HG03342 (cell line): ENCODE results near the gene RCHY1.
"Not testable (repeated sequence)": the region's sequence is repeated elsewhere in the genome, so short reads cannot be mapped to it uniquely, and the experiment has no call there.

Experiments
- ATAC-seq: cut with Tn5 transposase; IDR thresholded peaks from one replicate; pipeline ENCODE4 v1.9.1; 2021; ENCODE audit warnings: mild to moderate bottlenecking, moderate library complexity; ENCODE audit not compliant: unreplicated experiment

RCHY1 gene

DNA sequence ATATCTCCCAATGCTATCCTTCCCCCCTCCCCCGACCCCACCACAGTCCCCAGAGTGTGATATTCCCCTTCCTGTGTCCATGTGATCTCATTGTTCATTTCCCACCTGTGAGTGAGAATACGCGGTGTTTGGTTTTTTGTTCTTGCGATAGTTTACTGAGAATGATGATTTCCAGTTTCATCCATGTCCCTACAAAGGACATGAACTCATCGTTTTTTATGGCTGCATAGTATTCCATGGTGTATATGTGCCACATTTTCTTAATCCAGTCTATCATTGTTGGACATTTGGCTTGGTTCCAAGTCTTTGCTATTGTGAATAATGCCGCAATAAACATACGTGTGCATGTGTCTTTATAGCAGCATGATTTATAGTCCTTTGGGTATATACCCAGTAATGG lies 5.2 kb upstream of the RCHY1 start:
- not testable (repeated sequence) for ATAC-seq

DNA sequence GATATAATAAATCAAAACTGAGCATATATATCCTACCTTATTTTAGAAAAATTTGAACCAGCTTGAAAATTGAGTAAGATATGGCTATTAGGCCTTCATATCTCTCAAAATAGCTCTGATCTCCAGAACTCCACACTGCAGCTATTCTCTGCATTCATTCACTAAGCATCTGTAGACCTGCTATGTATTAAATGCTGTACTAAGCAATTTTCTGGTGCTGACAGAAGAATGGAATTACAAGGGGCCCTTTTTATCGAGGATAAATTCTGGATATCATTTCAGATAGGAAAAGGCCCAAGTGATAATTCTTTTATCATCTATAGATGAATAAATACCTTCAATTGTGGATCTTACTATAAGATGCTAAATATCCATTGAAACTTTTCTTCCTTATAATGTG lies 1.9 kb upstream of the RCHY1 start:
- no peak for ATAC-seq

DNA sequence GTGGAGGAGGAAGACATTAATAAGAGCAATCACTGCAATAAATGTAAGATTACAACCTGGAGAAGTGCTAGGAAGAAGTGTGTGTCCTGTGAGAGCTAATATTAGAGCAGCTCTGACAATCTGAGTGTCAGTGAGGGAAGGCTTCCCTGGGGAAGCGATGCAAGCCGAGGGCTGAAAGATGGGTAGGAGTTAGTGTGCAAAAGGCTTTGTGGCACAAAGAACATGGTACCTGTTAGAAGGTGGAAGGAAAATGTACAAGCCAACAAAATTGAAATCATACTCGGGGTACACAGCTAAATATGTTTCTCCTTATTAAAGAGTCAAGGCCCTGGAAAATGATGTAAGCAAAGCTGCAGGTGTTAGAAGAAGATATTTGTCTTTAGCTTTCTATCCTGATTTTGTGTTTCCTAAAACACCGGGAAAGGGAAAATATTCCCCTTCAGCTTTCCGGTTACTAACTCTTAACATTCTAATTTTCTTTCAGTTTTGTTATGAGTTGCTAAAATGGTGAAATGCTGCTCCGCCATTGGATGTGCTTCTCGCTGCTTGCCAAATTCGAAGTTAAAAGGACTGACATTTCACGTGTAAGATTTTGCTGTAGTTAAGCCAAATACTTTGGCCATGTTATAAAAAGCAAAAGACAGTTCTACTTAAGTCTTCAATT lies 878 bp upstream of the RCHY1 start:
- ATAC-seq = no peak

DNA sequence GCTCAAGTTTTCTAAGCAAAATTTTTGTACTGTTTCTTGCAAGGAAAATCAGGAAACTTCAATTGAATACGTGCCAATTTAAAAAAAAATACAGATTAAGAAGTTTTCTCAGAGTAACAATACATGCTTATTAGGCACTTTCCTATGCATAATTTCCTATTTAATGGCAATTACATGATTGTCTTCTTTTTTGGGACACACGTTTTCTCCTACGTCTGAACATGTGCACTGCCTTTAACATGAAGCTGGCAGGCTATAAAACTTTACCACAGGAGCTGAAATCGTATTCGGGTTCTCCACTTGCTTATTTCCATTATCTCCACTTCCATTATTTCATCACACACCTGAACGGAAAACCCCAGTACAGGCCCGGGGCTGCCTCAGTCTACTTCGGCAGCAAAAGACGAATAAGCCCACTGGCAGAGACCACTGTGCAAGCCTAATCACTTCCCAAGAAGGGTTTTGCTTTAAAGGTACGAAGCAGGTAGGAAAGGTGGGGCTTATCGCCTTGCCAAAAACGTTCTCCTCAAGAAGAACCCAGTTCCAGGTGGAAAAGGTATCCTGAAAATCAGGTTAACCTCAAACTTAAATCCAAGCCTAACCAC lies 575 bp downstream of the RCHY1 start:
- peak; percentile 0 for ATAC-seq

DNA sequence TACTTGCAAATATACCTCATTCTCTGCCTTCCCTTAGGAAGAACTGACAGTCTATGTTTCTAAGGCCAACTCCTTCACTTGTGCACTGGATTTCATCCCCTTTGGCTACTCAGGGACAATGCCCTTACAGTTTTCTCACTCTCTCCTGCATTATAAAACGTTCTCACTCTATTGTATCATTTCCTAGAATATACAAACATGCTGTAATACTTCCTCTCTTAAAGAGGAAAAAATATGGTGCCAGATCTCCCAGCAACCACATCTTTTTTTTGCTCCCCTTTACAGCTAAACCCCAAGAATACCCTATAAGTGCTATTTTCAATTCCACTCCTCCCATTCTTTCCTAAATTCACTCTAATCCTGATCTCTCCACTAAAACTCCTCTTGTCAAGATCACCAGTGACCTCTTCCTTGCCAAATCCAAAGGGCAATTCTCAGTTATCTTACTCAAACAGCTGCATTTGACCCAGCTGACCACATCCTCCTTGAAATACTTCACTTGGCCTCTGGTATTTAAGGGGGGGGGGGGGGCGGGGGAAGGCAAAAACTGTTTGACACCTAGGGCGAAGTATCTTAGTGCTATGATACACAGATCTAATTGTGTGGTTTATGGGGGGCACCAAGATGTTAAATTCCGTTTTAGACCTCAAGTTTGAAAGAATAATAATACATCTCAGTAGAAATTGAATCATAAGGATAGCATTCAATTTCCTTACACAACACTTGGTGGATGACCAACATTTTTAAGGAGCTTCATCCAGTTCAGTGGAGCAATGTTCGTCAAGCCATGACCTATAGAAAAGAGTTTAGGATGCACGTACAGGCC lies 1.6 kb downstream of the RCHY1 start:
- ATAC-seq = no peak

DNA sequence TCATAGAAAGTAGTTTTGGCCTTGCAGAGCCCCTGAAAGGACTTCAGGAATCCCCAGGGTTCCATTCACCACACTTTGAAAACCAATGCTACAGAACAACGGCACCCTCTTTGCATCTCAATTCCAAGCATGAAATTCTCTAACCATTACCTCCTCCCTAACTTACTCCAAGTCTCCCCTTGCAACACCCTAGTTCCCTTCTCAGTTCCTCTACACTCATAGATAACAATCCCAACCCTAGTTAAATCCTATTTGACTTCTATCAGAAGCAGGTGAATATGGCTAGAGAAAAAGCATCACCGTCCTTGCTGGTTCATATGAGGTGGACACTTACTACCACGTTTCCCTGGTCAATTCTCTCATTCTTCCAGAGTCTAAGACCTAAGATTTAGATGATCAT lies 2.4 kb downstream of the RCHY1 start:
- no peak for ATAC-seq

DNA sequence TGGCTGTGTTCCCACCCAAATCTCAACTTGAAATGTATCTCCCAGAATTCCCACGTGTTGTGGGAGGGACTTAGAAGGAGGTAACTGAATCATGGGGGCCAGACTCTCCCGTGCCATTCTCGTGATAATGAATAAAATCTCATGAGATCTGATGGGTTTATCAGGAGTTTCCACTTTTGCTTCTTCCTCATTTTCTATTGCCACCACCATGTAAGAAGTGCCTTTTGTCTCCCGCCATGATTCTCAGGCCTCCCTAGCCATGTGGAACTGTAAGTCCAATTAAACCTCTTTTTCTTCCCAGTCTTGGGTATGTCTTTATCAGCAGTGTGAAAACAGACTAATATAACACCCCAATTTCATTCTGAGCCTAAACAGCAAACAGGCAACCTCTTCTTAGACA lies 4.6 kb downstream of the RCHY1 start:
- not testable (repeated sequence) for ATAC-seq

DNA sequence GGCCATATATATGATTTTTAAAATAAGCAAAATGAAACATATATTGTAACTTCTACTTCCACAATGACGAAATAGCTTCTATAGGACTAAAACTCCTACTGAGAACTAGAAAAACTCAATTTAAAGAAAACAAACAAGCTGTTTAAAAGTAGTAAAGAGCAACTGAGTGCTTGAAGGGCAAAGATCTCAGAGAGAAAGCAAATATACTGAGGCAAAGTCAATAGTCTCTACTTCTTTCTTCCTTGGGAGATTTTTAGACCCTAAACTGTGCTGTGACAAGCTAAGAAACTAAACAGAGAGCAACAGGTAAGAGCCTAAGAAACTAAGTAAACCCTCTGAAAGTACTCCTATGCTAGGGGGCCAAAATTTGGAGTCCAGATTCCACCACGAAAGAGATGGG lies 8.6 kb downstream of the RCHY1 start:
- no peak for ATAC-seq

DNA sequence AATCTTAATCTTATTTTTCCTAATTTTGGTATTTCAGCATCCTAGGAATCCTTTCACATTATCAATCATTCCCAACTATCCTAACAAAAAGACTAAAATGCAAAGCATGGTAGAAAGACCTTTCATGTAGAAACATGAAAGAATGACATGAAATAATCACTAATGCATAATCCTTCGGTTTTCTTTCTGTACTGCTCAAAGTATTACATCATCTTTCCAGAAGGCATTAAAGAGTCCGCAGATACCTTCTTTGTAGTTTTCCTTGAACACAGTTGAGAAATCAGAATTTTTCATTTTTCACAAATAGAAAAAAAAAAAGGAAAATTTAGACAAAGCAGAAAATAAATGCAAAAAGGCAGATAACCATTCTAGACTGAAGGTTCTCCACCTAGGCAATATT lies 11.5 kb downstream of the RCHY1 start:
- no peak for ATAC-seq

DNA sequence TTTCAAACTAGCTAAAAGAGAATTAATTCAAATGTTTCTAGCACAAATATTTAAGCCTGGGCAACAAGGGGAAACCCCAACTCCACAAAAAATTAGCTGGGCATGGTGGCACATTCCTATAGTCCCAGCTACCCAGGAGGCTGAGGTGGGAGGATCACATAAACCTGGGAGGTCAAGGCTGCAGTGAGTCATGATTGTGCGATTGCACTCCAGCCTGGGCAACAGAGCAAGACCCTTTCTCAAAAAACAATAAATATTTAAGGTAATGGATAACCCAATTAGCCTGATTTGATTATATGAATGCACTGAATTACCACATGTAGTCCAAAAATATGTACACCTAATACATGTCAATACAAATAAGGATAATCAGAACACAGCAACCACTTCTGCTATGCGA lies 14.3 kb downstream of the RCHY1 start:
- no peak for ATAC-seq

DNA sequence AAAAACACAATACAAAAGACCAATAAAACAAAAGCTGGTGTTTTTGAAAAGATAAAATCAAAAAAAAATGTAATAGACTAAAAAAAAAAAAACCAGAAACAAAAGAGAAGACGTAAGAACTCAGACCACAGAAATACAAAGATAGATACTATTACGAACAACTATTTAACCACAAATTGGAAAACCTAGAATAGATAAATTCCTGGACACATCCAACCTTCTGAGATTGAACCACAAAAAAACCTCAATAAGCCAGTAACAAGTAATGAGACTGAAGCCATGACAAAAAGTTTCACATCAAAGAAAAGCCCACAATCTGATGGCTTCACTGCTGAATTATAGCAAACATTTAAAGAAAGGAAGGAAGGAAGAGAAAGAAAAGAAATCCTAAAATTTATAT lies 16.2 kb downstream of the RCHY1 start:
- no peak for ATAC-seq

DNA sequence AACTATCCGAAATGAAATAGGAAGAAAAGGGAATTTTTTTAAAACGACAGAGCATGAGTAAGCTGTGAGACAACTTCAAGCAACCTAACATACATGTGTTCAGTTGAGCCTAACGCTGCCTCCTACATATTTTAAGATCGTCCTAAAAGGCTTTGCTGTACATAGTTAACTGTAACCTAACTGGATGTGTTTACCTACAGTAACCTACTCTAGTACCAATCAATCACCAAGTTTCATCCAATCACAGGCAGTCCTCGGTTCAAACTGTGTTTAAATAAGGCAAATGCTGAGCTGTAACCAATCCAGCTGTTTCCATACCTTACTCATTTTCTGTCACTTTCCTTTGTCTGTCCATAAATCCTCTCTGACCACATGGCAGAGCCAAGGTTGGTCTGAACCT lies 17.1 kb downstream of the RCHY1 start:
- ATAC-seq = no peak

DNA sequence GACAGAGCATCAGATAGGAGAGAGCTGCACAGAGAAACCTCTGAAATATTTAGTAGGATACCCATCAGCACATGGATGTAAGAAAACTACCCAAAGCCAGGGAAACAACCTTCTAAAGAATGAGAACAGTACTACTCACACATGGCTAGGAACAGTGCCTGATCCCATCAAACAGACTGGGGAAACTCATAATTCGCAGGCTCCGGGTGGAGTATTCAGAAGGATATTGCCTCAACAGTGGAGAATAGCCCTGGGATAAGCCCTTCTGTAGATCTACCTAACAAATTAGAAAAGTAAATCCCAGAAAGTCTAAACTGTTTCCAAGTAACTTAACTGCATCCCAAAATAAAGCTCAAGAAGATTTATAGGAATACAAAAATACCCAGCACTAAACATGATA lies 17.8 kb downstream of the RCHY1 start:
- no peak for ATAC-seq

DNA sequence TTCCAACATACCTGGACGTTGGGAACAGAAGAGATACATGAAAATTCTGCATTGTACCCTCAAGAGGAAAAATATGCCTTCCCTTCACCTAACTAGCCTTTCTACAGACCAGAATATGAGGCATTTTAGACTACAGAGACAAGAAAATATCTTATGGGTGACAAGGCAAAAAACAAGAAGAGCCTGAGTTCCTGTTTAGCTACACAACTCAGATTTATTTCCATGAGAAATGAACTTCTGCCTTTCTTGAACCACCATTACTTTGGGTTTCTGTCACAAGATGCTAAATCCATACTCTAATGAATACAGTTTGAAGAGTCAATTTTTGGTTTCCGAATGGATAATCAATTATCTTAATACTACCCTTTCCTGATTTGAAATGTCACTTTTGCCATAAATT lies 18.7 kb downstream of the RCHY1 start:
- ATAC-seq = no peak

DNA sequence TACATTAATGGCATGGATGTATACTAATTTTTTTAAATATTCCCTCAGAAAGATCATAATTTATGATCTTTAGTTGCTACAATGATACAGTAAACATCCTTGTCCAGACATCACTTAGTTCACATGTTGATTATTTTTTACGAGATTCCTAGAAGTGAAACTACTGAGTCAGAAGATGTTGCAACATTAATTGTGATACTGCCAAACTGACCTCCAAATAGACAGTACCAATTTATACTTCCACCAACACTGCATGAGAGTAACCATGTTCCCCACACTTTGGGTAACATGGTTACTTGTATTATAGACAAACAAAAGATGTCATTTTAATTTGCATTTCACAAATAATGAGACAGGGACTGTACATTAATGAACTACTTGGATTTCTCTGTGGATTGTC lies 19.6 kb downstream of the RCHY1 start:
- ATAC-seq = peak; percentile 53

DNA sequence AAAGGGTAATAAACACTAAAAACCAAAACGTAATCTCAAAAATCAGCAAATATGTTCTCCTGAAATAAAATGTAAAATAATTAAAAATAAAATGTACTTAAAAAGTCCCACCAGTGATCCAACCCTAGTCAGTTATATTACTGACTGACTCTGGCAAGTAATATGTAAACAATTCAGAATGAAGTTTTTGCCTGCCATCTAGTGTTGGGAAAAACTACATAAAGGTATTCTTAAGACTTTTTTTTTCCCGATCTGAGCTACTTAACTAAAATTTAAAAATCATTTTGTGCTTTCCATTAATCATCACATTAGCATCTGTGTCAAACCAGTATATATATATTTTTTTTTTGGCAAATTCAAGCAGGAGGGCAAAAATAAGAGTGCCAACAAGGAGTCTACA lies 24.0 kb downstream of the RCHY1 start:
- no peak for ATAC-seq

DNA sequence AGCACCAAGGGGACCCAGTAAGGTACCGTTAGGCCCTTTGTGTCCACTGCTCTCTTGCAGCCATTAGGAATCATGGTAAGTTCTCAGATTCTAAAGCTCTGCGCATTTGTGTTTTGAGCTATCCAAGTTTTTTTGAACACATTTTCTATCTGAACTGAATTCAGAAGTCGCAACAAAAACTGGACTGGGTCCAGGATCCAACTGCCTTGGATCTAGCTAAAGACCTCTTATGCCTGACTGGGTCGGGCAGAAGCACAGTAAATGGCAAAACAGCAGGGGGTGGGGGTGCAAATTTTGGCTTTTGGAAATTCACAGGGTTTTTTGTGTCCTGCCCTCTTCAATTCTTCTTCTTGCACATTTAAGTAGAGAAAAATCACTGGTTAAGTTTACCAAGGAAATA lies 30.0 kb downstream of the RCHY1 start:
- no peak for ATAC-seq

DNA sequence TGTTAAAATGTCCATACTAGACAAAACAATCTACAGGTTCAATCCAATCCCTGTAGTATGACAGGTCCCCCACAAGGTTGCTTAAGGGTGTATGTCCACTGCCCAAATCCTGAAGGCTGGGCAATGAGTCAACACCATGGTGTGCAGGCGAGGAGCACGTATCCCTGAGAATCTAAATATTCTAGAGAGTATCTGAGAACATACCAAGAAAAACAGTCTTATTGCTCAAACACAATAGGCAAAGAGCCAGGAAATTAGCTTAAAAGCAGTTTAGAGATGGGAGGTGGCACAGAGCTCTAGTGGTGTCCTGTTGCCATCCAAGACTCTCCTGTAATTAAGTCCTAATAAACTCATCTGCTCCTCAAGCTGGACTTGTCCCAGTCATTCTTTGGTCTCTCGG lies 37.0 kb downstream of the RCHY1 start:
- no peak for ATAC-seq

DNA sequence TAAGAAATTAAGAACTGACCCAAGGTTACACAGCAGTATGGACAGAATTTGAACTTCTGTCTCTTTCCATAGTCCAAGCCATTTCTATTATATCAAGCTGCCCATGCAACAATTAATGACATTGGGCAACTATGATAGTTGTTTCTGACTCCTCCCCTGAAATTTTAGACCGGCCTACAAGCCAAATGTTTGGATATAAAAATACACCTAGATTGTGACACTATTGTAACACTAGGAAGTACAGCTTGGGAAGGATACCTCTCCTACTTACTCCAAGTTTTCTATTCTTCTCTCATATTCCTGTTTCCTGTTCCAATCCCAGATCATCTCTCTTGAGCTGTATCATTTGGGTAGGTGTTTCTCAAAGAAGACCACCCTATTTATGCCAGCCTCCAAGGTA lies 43.5 kb downstream of the RCHY1 start:
- no peak for ATAC-seq

DNA sequence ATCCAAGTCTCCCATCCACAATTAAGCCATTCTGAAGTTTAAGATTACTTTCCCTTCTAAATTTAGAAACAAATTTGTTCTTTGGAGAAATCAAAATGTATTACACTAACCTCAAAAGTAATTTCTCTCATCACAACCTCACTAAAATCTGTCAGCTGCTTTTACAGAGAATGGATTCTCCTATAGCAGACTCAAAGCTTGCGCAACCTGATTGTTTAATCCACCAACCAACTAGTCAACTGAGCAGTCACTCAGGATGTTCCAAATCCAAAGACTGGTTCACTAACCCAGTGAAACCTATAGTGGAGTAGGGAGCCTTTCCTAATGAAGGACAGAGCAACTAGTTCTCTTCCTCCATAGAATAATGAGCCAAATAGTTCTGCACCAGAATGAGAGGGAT lies 44.3 kb downstream of the RCHY1 start:
- no peak for ATAC-seq

DNA sequence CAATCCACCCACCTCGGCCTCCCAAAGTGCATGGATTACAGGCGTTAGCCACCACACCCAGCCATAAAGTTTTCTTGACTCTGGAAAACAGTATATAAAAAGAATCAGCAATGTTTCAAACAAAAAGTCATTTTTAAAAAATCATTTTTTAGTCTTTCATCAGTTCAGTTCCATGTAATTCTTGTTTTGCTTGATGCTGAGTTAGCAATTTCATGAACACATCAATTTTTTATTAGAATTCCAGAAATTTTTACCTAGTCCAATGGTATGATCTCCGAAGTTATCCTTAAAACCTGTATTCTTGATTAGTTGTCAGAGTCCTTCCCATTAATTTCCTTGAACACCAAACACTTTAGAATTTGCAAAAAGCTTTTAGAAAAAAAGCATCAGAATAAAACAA lies 56.8 kb downstream of the RCHY1 start:
- ATAC-seq = no peak

DNA sequence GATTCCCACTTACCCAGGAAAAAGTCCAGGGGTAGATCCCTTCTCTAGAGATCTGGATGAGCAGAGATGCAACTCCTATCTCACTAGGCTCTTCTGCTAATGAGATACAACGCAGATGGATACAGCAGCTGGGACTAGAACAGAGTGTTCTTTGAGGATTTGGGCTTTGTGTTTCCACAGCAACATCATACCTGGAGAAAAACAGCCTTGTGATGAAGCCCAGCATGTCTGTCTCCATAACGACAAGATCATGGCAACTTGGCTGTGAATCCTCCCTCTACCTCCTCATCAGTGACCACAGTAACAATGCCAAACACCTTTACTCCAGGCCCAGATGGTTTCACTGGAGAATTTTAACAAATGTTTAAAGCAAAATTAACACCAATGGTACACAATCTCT lies 80.1 kb downstream of the RCHY1 start:
- no peak for ATAC-seq
